ENCODE measurements around the gene RALA.

Gene RALA

DNA sequence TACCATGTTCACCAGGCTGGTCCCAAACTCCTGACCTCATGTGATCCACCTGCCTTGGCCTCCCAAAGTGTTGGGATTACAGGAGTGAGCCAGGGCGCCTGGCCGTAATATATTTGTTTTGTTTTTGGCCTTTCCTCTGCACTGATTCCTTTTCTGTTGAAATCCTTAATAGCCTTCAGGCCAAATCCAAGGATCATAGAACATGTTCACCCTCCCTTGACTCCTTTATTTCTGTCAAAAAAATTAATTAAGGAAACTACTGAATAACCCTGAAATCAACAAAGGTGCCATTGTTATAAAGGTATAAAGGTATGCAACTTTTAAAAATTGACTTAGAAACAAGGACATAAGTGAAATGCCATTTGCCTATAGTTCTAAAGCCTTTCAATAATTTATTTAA lies 15.5 kb upstream of the RALA start:
- H3K4me1 Mint-ChIP-seq: peaks cover 17% of the 10 kb centered on the region
- peaks cover 13% of the 10 kb centered on the region for H3K27me3 Mint-ChIP-seq (ENCODE audit: low read depth)
- peak overlapping the region in 2 of 3 experiments; percentile 4 to 5 for H3K27ac Mint-ChIP-seq
- TF ChIP-seq, protein P1, sequence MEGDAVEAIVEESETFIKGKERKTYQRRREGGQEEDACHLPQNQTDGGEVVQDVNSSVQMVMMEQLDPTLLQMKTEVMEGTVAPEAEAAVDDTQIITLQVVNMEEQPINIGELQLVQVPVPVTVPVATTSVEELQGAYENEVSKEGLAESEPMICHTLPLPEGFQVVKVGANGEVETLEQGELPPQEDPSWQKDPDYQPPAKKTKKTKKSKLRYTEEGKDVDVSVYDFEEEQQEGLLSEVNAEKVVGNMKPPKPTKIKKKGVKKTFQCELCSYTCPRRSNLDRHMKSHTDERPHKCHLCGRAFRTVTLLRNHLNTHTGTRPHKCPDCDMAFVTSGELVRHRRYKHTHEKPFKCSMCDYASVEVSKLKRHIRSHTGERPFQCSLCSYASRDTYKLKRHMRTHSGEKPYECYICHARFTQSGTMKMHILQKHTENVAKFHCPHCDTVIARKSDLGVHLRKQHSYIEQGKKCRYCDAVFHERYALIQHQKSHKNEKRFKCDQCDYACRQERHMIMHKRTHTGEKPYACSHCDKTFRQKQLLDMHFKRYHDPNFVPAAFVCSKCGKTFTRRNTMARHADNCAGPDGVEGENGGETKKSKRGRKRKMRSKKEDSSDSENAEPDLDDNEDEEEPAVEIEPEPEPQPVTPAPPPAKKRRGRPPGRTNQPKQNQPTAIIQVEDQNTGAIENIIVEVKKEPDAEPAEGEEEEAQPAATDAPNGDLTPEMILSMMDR (IDR thresholded peaks at IDR 0.05; ENCODE audit: unreplicated experiment in 3 of 3): no peak
- no peak overlapping the region for H3K4me3 Mint-ChIP-seq
- no peaks in the 10 kb centered on the region for H3K36me3 Mint-ChIP-seq (ENCODE audit: low read depth)
- no peaks in the 10 kb centered on the region for H3K9me3 Mint-ChIP-seq

DNA sequence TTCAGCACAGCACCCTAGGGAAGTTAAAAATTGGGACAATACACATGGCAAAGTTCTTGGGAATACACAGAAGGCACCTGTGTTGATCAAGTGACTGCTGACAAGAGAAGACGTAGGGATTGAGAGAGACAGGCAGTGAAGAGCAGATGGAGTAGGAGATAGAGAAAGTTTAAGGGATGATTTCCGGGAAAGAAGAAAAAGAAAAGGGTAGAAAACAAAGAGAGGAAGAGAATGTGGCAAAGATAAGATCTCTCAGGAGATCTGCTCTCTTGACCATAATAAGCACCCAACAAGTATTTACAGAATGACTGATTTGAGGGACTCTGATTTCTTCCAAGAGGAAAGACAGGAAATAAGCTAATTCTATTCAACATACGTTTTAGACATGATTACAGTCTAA lies 15.1 kb upstream of the RALA start:
- H3K9me3 Mint-ChIP-seq: no peaks in the 10 kb centered on the region
- H3K36me3 Mint-ChIP-seq (ENCODE audit: low read depth): no peaks in the 10 kb centered on the region
- H3K4me1 Mint-ChIP-seq: peaks cover 17% of the 10 kb centered on the region
- peak overlapping the region in 2 of 3 experiments; percentile 4 to 5 for H3K27ac Mint-ChIP-seq
- TF ChIP-seq, protein P1 (IDR thresholded peaks at IDR 0.05; ENCODE audit: unreplicated experiment in 3 of 3): no peak
- no peak overlapping the region for H3K4me3 Mint-ChIP-seq
- peaks cover 13% of the 10 kb centered on the region for H3K27me3 Mint-ChIP-seq (ENCODE audit: low read depth)

DNA sequence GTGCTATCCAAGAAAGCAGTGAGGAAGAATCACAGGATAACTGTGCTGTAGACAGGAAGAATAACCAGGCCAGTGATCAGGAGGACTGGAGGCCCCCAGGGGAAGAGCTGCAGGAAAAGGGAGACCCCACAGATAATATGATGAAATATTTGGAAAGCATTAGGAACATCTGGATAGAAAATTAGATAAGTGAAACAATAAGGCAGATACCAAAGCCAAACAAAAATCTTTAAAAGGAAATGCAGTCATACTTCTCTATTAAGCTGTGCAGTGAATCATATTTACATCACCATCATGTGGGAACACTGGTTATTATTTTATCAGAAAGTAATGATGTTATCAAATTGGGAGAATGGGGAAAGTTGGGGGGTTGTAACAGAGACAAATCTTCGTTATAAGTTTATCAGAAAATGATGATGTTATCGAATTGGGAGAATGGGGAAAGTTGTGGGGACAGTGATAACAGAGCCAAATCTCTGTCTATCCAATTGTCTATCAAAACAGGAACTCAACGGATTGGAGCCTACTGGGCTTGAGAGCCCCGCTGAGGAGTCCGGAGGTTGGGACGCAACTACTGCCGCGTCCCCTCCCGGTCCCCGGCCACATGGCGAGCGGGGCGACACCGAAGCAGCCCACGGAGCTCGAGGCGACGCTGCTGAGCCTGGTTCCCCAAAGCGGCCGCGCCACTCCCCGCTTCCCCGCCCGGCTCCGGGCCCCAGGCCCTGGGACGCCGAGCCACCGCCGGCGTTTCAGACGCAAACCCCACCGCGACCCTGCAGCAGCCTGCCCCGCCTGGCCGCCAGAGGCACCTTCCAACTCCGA lies 14.0 kb upstream of the RALA start:
- peaks cover 13% of the 10 kb centered on the region for H3K27me3 Mint-ChIP-seq (ENCODE audit: low read depth)
- peak overlapping the region; percentile 27 to 86 (median 84) for H3K27ac Mint-ChIP-seq
- no peaks in the 10 kb centered on the region for H3K36me3 Mint-ChIP-seq (ENCODE audit: low read depth)
- TF ChIP-seq, protein P1 (IDR thresholded peaks at IDR 0.05; ENCODE audit: unreplicated experiment in 3 of 3): peak in 2 of 3 experiments; percentile 25 to 36
- H3K4me3 Mint-ChIP-seq: peak overlapping the region; percentile 67 to 73 (median 72)
- peaks cover 17% of the 10 kb centered on the region for H3K4me1 Mint-ChIP-seq
- H3K9me3 Mint-ChIP-seq: no peaks in the 10 kb centered on the region

DNA sequence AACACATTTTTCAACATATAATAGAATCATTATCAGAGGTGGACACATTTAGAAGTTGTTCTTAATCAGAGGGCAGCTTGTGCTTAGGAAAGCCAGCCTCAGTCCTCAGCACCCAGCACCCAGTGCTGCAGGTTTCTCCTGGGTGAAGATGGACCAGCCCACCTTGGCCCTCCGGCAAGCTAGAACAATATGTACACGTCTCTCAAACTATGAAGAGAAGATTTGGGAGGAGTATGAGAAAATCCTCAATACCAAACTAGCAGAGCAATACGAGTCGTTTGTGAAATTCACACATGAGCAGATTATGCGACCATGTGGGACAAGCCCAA lies 13.5 kb upstream of the RALA start:
- TF ChIP-seq, protein P1 (IDR thresholded peaks at IDR 0.05; ENCODE audit: unreplicated experiment in 3 of 3): peak in 1 of 3 experiments; percentile 25
- Mint-ChIP-seq H3K4me1 (peaks cover 17% of the 10 kb centered on the region), H3K27ac (peak overlapping the region in 2 of 3 experiments; percentile 70 to 84), H3K27me3 (ENCODE audit: low read depth) (peaks cover 13% of the 10 kb centered on the region), H3K9me3 (no peaks in the 10 kb centered on the region), H3K4me3 (peak overlapping the region; percentile 64 to 67 (median 65)), H3K36me3 (ENCODE audit: low read depth) (no peaks in the 10 kb centered on the region)

DNA sequence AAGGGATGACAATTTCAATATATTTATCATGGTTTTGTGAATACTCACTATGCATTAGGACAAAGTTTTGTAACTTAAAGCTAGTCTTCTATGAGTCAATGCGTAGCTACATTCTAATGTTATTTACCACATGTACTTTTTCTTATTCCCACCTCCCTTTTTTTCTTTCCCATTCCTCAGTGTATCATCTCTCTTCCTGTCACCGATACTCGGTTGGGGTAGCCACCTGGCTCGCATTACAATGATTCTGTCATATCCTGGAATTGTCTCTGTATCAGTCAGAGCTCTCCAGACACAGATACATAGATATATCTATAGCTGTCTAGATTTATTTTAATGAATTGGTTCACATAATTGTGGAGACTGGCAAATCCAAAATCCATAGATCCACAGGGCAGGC lies 9.8 kb upstream of the RALA start:
- TF ChIP-seq, protein P1 (IDR thresholded peaks at IDR 0.05; ENCODE audit: unreplicated experiment in 3 of 3): no peak
- Mint-ChIP-seq H3K27me3 (ENCODE audit: low read depth) (peaks cover 13% of the 10 kb centered on the region), H3K9me3 (no peaks in the 10 kb centered on the region), H3K4me1 (peaks cover 12% of the 10 kb centered on the region), H3K27ac (no peak overlapping the region), H3K36me3 (ENCODE audit: low read depth) (no peaks in the 10 kb centered on the region), H3K4me3 (no peak overlapping the region)

DNA sequence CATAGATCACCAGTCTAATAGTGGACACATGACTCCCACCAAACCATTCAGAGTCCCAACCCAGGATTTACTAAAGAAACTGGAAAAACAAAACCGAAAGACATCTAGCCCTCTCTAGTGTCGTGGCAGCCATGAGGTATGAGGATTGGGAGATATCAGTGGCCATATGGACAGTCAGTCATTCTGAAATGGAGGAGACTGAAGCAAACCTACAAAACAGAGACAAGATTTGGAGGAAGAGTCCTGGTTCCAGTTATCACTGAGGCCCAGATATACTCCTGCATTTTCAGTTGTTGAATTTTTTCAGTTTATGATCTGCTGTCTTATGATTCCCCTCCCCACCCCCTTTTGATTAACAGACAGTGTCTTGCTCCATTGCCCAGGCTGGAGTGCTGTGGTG lies 9.1 kb upstream of the RALA start:
- Mint-ChIP-seq H3K36me3 (ENCODE audit: low read depth) (no peaks in the 10 kb centered on the region), H3K4me3 (no peak overlapping the region), H3K4me1 (peaks cover 6% of the 10 kb centered on the region), H3K27ac (no peak overlapping the region), H3K27me3 (ENCODE audit: low read depth) (peaks cover 8% of the 10 kb centered on the region), H3K9me3 (no peaks in the 10 kb centered on the region)
- TF ChIP-seq, protein P1 (IDR thresholded peaks at IDR 0.05; ENCODE audit: unreplicated experiment in 3 of 3): no peak

All from nephron (organoid).